Measurements from ENCODE around the gene ANKFN1. TPM values are rescaled to one million over a fixed set of nuclear protein-coding genes. Genes with fewer than 3 reads are reported as not detected.

Gene ANKFN1
- polyA plus RNA-seq, 3 donors, result not detected

GRCh38 chr17:56260376-56261002 lies 107.2 kb downstream of the ANKFN1 start:
- H4K20me1 ChIP-seq (ENCODE audit: insufficient read depth, low read length), result no peaks in the 10 kb centered on the region
- H3K9me3 Mint-ChIP-seq, result peaks cover 0 to 2% (median 0%) of the 10 kb centered on the region in 7 donors
- peaks cover 0 to 2% (median 0%) of the 10 kb centered on the region in 3 donors for H3K27me3 Mint-ChIP-seq (ENCODE audit: low read depth in 3 of 3)
- peak overlapping the region in 1 of 7 donors; percentile 43 for H3K27ac Mint-ChIP-seq
- H3K4me3 ChIP-seq (replicated peaks in 1 of 3; ENCODE audit: low read depth in 2 of 3, low read length in 3 of 3), result no peak overlapping the region
- DNase-seq, result no peak
- TF ChIP-seq CTCF (IDR thresholded peaks at IDR 0.05), result no peak
- H3K79me2 ChIP-seq (ENCODE audit: insufficient read depth, low read length), result no peaks in the 10 kb centered on the region
- no peak overlapping the region for H3K9ac ChIP-seq (ENCODE audit: insufficient read depth, low read length, poor library complexity, severe bottlenecking)
- no peak overlapping the region for H3K4me3 Mint-ChIP-seq
- H3K27ac ChIP-seq (ENCODE audit: low read depth in 1 of 2, low read length in 2 of 2), result no peak overlapping the region
- H3K4me1 Mint-ChIP-seq, result no peaks in the 10 kb centered on the region
- H3K4me1 ChIP-seq (ENCODE audit: control insufficient read depth in 1 of 2, insufficient read depth in 2 of 2, low read length in 2 of 2), result no peaks in the 10 kb centered on the region
- H3K9me3 ChIP-seq (replicated peaks in 1 of 2; ENCODE audit: control insufficient read depth in 1 of 2, insufficient read depth in 1 of 2, low read length in 2 of 2), result no peaks in the 10 kb centered on the region
- intact Hi-C loops (cut with micrococcal nuclease), result no loop called here
- no peak overlapping the region for H3K4me2 ChIP-seq (replicated peaks; ENCODE audit: extremely low read depth, low read length, poor library complexity, severe bottlenecking)
- 100% methylated on average over 1 of the region's 7 CpGs for WGBS (ENCODE audit: insufficient coverage)
- H3K27me3 ChIP-seq (ENCODE audit: control insufficient read depth in 2 of 2, insufficient read depth in 2 of 2, low read length in 2 of 2), result no peaks in the 10 kb centered on the region
- no peaks in the 10 kb centered on the region for H3K36me3 Mint-ChIP-seq
- no peaks in the 10 kb centered on the region for H3K36me3 ChIP-seq (replicated peaks in 1 of 2; ENCODE audit: control insufficient read depth in 1 of 2, insufficient read depth in 2 of 2, low read length in 2 of 2)
- H2AFZ ChIP-seq (ENCODE audit: insufficient read depth, low read depth, low read length, poor library complexity, severe bottlenecking), result no peak overlapping the region

GRCh38 chr17:56262803-56263202 lies 109.5 kb downstream of the ANKFN1 start:
- no peak for TF ChIP-seq CTCF (IDR thresholded peaks at IDR 0.05)
- DNase-seq, result no peak
- no peak overlapping the region for H3K27ac ChIP-seq (ENCODE audit: low read depth in 1 of 2, low read length in 2 of 2)
- H3K9me3 Mint-ChIP-seq, result peaks cover 0 to 5% (median 2%) of the 10 kb centered on the region in 7 donors
- no peaks in the 10 kb centered on the region for H4K20me1 ChIP-seq (ENCODE audit: insufficient read depth, low read length)
- H3K9ac ChIP-seq (ENCODE audit: insufficient read depth, low read length, poor library complexity, severe bottlenecking), result no peak overlapping the region
- no peak overlapping the region for H3K4me2 ChIP-seq (replicated peaks; ENCODE audit: extremely low read depth, low read length, poor library complexity, severe bottlenecking)
- no peaks in the 10 kb centered on the region for H3K36me3 ChIP-seq (replicated peaks in 1 of 2; ENCODE audit: control insufficient read depth in 1 of 2, insufficient read depth in 2 of 2, low read length in 2 of 2)
- no peak overlapping the region for H3K4me3 ChIP-seq (replicated peaks in 1 of 3; ENCODE audit: low read depth in 2 of 3, low read length in 3 of 3)
- peaks cover 0 to 2% (median 1%) of the 10 kb centered on the region in 3 donors for H3K27me3 Mint-ChIP-seq (ENCODE audit: low read depth in 3 of 3)
- H2AFZ ChIP-seq (ENCODE audit: insufficient read depth, low read depth, low read length, poor library complexity, severe bottlenecking), result no peak overlapping the region
- no peaks in the 10 kb centered on the region for H3K27me3 ChIP-seq (ENCODE audit: control insufficient read depth in 2 of 2, insufficient read depth in 2 of 2, low read length in 2 of 2)
- no peaks in the 10 kb centered on the region for H3K4me1 ChIP-seq (ENCODE audit: control insufficient read depth in 1 of 2, insufficient read depth in 2 of 2, low read length in 2 of 2)
- H3K36me3 Mint-ChIP-seq, result no peaks in the 10 kb centered on the region
- H3K4me1 Mint-ChIP-seq, result no peaks in the 10 kb centered on the region
- intact Hi-C loops (cut with micrococcal nuclease), result no loop called here
- H3K79me2 ChIP-seq (ENCODE audit: insufficient read depth, low read length), result no peaks in the 10 kb centered on the region
- 98% methylated on average over 6 of the region's 9 CpGs for WGBS (ENCODE audit: insufficient coverage)
- no peaks in the 10 kb centered on the region for H3K9me3 ChIP-seq (replicated peaks in 1 of 2; ENCODE audit: control insufficient read depth in 1 of 2, insufficient read depth in 1 of 2, low read length in 2 of 2)
- H3K27ac Mint-ChIP-seq, result no peak overlapping the region
- no peak overlapping the region for H3K4me3 Mint-ChIP-seq
